A673 (cell line): Measurements from ENCODE around the gene IDS. TPM values are rescaled to one million over a fixed set of nuclear protein-coding genes. Genes with fewer than 3 reads are reported as not detected.

Experiments used
- BruUV-seq: library from RNA; stranded (reverse); fragments of 400-500 nt; replicated peaks from 2 replicates; lab custom pipeline; 2021; lab: Mats Ljungman, UMichigan
- CTCF ChIA-PET: fragments of 300-600 bp; sonication (Branson Sonifier 250); formaldehyde crosslinking; loops from one replicate; lab custom pipeline; 2022; ENCODE audit warnings: antibody characterized with exemption; lab: Charles Lee
- POLR2A ChIA-PET: fragments of 300-600 bp; sonication (Branson Sonifier 250); formaldehyde crosslinking; loops from one replicate; lab custom pipeline; 2022; ENCODE audit warnings: antibody characterized with exemption; ENCODE audit not compliant: low non-redundant PET; lab: Charles Lee
- DNase-seq: peaks from one replicate; pipeline ENCODE4 v3.0.0-alpha.2; 2015; ENCODE audit warnings: low spot score
- H3K27ac ChIP-seq: fragments of 200-600 bp; sonication (generic); 2 replicates; pipeline ENCODE4 v1.5.1; 2016; ENCODE audit warnings: mixed run types, low read depth, mild to moderate bottlenecking, mixed read lengths, antibody characterized with exemption, low read length; ENCODE audit not compliant: poor library complexity, severe bottlenecking
- H3K27me3 ChIP-seq: fragments of 200-600 bp; sonication (generic); replicated peaks from 2 replicates; pipeline ENCODE4 v1.6.1; 2017; ENCODE audit warnings: mixed run types, low read depth, mild to moderate bottlenecking, mixed read lengths, antibody characterized with exemption, low read length; ENCODE audit not compliant: insufficient read depth, poor library complexity
- H3K36me3 ChIP-seq: fragments of 200-600 bp; sonication (generic); 2 replicates; pipeline ENCODE4 v1.6.1; 2016; ENCODE audit warnings: mixed run types, mild to moderate bottlenecking, mixed read lengths, antibody characterized with exemption, low read length; ENCODE audit not compliant: insufficient read depth, poor library complexity, severe bottlenecking
- H3K4me1 ChIP-seq: fragments of 200-600 bp; sonication (generic); 2 replicates; pipeline ENCODE4 v1.6.1; 2017; ENCODE audit warnings: mixed run types, mild to moderate bottlenecking, mixed read lengths, antibody characterized with exemption, low read length; ENCODE audit not compliant: insufficient read depth, poor library complexity, severe bottlenecking
- H3K4me3 ChIP-seq: fragments of 200-600 bp; sonication (generic); 2 replicates; pipeline ENCODE4 v1.5.1; 2016; ENCODE audit warnings: low read depth, mixed run types, mild to moderate bottlenecking, mixed read lengths, low read length; ENCODE audit not compliant: poor library complexity, severe bottlenecking
- H3K9me3 ChIP-seq: fragments of 200-600 bp; sonication (generic); 2 replicates; pipeline ENCODE4 v1.6.1; 2016; ENCODE audit warnings: mixed run types, low read depth, mild to moderate bottlenecking, mixed read lengths, antibody characterized with exemption, low read length; ENCODE audit not compliant: poor library complexity, severe bottlenecking
- EZH2 ChIP-seq: fragments of 200-600 bp; sonication (generic); IDR thresholded peaks from 2 replicates; pipeline ENCODE4 v1.6.1; 2017; ENCODE audit warnings: borderline replicate concordance, low read depth, mild to moderate bottlenecking, mixed read lengths, antibody characterized with exemption, low read length; ENCODE audit not compliant: poor library complexity, severe bottlenecking
- intact Hi-C: fragments of 100-400 bp; cut with micrococcal nuclease; formaldehyde crosslinking; loops from one replicate; pipeline ENCODE4 v1.10.0; 2022; ENCODE audit not compliant: unreplicated experiment
- total RNA-seq: library from RNA; stranded (reverse); gene quantifications from 2 replicates; pipeline ENCODE4 v1.2.3, GENCODE V29; 2021
- TF ChIP-seq, protein P1 (sequence below): fragments of 300-800, 200-600 bp; sonication (generic); conservative IDR thresholded peaks from 2 replicates; pipeline ENCODE4 v1.5.1; 2017; ENCODE audit warnings: low read depth, mild to moderate bottlenecking, antibody characterized with exemption, low read length, moderate library complexity, mixed read lengths

Gene IDS
- total RNA-seq, 1 experiment from 2014 or later = 50.7 TPM

DNA sequence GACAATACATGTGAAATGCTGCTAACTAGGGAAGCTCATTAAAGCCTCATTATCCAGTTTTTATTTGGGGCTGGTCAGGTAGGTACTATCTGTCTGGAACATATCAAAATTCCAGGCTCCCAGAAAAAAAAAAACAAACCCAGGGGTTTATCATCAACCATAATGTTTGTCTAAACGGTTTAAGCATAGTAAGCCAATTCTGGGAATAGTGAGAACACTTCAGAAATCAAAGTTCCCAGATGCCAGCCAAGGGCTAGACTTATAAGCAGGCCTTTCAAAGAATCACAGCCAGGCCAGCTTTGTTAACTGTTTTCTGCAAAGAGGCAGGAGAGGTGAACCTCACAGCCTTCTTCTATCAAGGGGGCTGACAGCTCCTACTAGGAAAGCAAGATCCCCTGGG lies 8.1 kb downstream of the IDS start:
- Histone ChIP-seq H3K27me3 (no peaks in the 10 kb centered on the region), H3K4me1 (no peaks in the 10 kb centered on the region), H3K4me3 (no peak overlapping the region), H3K9me3 (no peaks in the 10 kb centered on the region), H3K27ac (no peak overlapping the region), H3K36me3 (peaks cover 11% of the 10 kb centered on the region)
- DNase-seq = no peak
- CTCF ChIA-PET = no interaction called here
- intact Hi-C loops = no loop called here
- no TSS peak for BruUV-seq
- POLR2A ChIA-PET = no interaction called here
- TF ChIP-seq EZH2 = no peak
- TF ChIP-seq, protein P1, sequence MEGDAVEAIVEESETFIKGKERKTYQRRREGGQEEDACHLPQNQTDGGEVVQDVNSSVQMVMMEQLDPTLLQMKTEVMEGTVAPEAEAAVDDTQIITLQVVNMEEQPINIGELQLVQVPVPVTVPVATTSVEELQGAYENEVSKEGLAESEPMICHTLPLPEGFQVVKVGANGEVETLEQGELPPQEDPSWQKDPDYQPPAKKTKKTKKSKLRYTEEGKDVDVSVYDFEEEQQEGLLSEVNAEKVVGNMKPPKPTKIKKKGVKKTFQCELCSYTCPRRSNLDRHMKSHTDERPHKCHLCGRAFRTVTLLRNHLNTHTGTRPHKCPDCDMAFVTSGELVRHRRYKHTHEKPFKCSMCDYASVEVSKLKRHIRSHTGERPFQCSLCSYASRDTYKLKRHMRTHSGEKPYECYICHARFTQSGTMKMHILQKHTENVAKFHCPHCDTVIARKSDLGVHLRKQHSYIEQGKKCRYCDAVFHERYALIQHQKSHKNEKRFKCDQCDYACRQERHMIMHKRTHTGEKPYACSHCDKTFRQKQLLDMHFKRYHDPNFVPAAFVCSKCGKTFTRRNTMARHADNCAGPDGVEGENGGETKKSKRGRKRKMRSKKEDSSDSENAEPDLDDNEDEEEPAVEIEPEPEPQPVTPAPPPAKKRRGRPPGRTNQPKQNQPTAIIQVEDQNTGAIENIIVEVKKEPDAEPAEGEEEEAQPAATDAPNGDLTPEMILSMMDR = no peak

DNA sequence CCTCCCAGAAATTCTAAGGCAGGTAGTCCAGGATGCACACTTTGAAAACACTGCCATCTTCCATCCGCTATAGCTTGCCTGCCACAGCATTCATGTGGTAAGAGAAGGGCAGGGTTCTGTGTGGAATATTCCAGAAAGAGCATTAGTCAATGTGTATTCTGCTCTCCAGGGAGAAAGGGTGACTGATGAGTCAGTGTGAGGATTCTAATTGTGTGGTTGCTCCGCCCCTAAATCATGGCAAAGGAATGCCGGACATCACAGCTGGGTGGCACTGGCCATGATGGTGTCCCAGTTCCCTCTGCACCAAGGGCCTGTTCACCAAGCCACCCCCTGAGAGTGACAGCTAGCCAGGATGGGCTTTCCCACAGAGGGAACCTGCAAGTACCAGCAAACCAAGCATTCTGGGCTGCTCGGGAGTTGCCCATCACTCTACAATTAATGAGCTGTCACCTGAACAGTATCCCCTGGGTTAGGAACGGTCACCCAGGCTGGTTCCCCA lies 9.5 kb downstream of the IDS start:
- H3K27me3 ChIP-seq = no peaks in the 10 kb centered on the region
- H3K4me1 ChIP-seq = no peaks in the 10 kb centered on the region
- no peak overlapping the region for H3K4me3 ChIP-seq
- no peak overlapping the region for H3K27ac ChIP-seq
- H3K36me3 ChIP-seq = peaks cover 9% of the 10 kb centered on the region
- ChIA-PET CTCF (no interaction called here), POLR2A (no interaction called here)
- no peaks in the 10 kb centered on the region for H3K9me3 ChIP-seq
- BruUV-seq = no TSS peak
- intact Hi-C loops = no loop called here
- no peak for TF ChIP-seq EZH2
- TF ChIP-seq, protein P1 = no peak
- DNase-seq = peak; percentile 4

DNA sequence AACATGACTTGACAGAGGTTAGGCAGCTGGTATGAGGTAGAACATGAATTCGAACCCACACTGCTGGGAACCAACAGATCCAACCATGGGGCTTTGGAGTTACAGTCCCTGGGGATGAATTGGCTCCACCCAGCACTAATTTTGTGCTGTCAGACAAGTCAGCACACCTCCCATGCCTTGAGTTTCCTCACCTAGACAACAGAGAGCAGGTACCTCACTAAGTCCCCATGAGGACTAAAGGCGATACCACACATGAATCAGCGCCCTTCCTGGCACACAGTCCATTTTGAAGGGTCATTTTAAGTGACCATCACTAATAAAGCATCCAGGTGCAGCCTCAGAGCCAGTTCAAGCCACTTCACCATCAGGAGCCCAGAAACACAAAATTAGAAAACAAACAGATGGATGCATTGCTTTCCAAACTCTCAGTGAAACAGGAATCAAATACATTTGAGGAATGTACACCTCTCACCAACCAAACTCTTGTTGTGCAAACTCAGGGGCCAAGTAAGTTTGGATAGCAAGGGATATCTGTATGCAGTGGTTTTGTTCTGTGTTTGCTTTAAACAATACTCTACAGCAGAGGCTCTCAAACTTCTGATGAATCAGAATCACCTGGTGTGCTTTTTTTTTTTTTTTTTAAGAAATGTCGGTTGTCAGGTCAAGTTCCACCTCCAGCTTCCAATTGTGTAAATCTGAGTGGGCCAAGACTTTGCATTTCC lies 10.1 kb downstream of the IDS start:
- TF ChIP-seq, protein P1 = no peak
- no peak for TF ChIP-seq EZH2
- Histone ChIP-seq H3K36me3 (peaks cover 8% of the 10 kb centered on the region), H3K4me1 (no peaks in the 10 kb centered on the region), H3K9me3 (no peaks in the 10 kb centered on the region), H3K27ac (no peak overlapping the region), H3K4me3 (no peak overlapping the region), H3K27me3 (no peaks in the 10 kb centered on the region)
- DNase-seq = no peak
- BruUV-seq = no TSS peak
- POLR2A ChIA-PET = no interaction called here
- CTCF ChIA-PET = no interaction called here
- intact Hi-C loops = no loop called here
